Heart left ventricle (tissue), 16 donors: ENCODE data around the gene CABLES1. TPM values are rescaled to one million over a fixed set of nuclear protein-coding genes. Genes with fewer than 3 reads are reported as not detected.

Experiments
- ATAC-seq, 4 donors: fragments of 200-7000 bp; cut with Tn5 transposase; one replicate each; pipeline ENCODE4 v1.9.1; 2020 to 2022; ENCODE audit warnings: moderate library complexity in 4 of 4, mild to moderate bottlenecking in 3 of 4, moderate number of reproducible peaks in 1 of 4
- DNase-seq, 5 donors: peaks; one replicate each; pipeline ENCODE4 v3.0.0-alpha.2; 2020
- H3K27ac ChIP-seq, 12 donors: fragments of 200-600 bp; sonication (generic) in 4 of 12; one replicate each; pipeline versions ENCODE4 v1.5.0 to v1.8.0; 2016 to 2022; ENCODE audit warnings: mild to moderate bottlenecking in 2 of 12
- H3K27me3 ChIP-seq, 9 donors: fragments of 200-600 bp; sonication (generic) in 2 of 9; one replicate each; pipeline versions ENCODE4 v1.5.1 to v1.8.0; 2016 to 2022; ENCODE audit warnings: mild to moderate bottlenecking in 3 of 9
- H3K36me3 ChIP-seq, 9 donors: fragments of 200-600 bp; sonication (generic) in 2 of 9; one replicate each; pipeline versions ENCODE4 v1.5.0 to v1.8.0; 2018 to 2022; ENCODE audit warnings: mild to moderate bottlenecking in 2 of 9
- H3K4me1 ChIP-seq, 12 donors: fragments of 200-600 bp; sonication (generic) in 4 of 12; one replicate each; pipeline versions ENCODE4 v1.5.0 to v1.8.0; 2016 to 2022; ENCODE audit warnings: mild to moderate bottlenecking in 3 of 12
- H3K4me3 ChIP-seq, 12 donors: fragments of 200-600 bp; sonication (generic) in 4 of 12; one replicate each; pipeline versions ENCODE4 v1.5.0 to v1.8.0; 2017 to 2022; ENCODE audit warnings: mild to moderate bottlenecking in 9 of 12, moderate library complexity in 4 of 12
- H3K9me3 ChIP-seq, 12 donors: fragments of 200-600 bp; sonication (generic) in 4 of 12; one replicate each; pipeline versions ENCODE4 v1.5.0 to v1.8.0; 2016 to 2022; ENCODE audit warnings: mild to moderate bottlenecking in 1 of 12
- CTCF ChIP-seq, 12 donors: fragments of 200-600 bp; sonication (generic) in 4 of 12; IDR thresholded peaks; one replicate each; pipeline versions ENCODE4 v1.5.0 to v1.8.0; 2018 to 2022; ENCODE audit warnings: antibody characterized with exemption in 12 of 12, mild to moderate bottlenecking in 5 of 12
- POLR2A ChIP-seq, 2 donors: fragments of 450-650 bp; IDR thresholded peaks; one replicate each; pipeline ENCODE4 v1.6.1; 2017; ENCODE audit warnings: antibody characterized with exemption in 2 of 2, mild to moderate bottlenecking in 2 of 2, moderate library complexity in 2 of 2
- WGBS, 4 donors: extraction: QIAGEN DNeasy Blood & Tissue Kit in 2 of 4; methylation state at CpG; one replicate each; pipeline versions ENCODE4 v1.1.5 to v1.1.7; 2013 to 2018; 5-methylcytosine and 5-hydroxymethylcytosine counted together
- intact Hi-C, 10 donors: fragments of 100-400 bp; cut with DNase I; formaldehyde crosslinking; loops; one replicate each; pipeline versions ENCODE4 v1.11.1 to v1.14.2; 2022
- polyA plus RNA-seq, 2 donors: library from polyadenylated mRNA; stranded (reverse); fragments of 200-250 nt; gene quantifications; one replicate each; pipeline ENCODE4 v1.2.3, GENCODE V29; 2013
- total RNA-seq, 9 donors: library from RNA; depleted of rRNA in 2 of 9; stranded (reverse); fragments of >200 nt in 2 of 9; fragmentation: NEBNext Ultra II Directional in 3 of 9; extraction: Animal tissue kit (Norgen Biotek cat#: 25700) in 3 of 9; gene quantifications; one replicate each; pipeline versions ENCODE4 v1.1.0 to v1.2.4, GENCODE V29; 2016 to 2023
- donor health status: ischemic (EF 13 %, LVEDD 7.1; RV severe dilation, severe dysfunction).
- donor health status: healthy with polysubstance abuse.
- donor health status: DM: no; HTN: yes; CAD: no.
- donor health status: DM: no; HTN: no; CAD: no.
- donor health status: ischemic (EF 25% LVEDD 6.9; RV normal size, moderate dysfunction).
- donor health status: ischemic (EF 25% LVEDD 5.7; RV mildly dilated, moderate dysfunction).
- donor health status: healthy.
- donor health status: DM: yes; HTN: yes; CAD: no.
- donor health status: ischemic (EF 35%, LVEDD 5.7; RV mildly dilated, moderate dysfunction).
- donor health status: nonischemic (EF 11% LVEDD 7.7; RV severe dilation, severe dysfunction).
- donor health status: DM: yes; HTN: yes; CAD: no.
- donor health status: PGD.
- donor health status: ischemic (EF 29% LVEDD 5.4; RV normal size, mild dysfunction).
- donor health status: nonischemic (EF 23%, LVEDD 6.1; RV moderate dilation, normal function).

CABLES1 gene
- total and polyA plus RNA-seq, 11 donors: 0.28 to 7.2 (median 2.1) TPM

- intact Hi-C loops: no loop called here
- Histone ChIP-seq H3K9me3 (peaks cover 0 to 4% (median 0%) of the 10 kb centered on the region in 12 donors), H3K27ac (no peak overlapping the region), H3K4me1 (peaks cover 0 to 22% (median 0%) of the 10 kb centered on the region in 12 donors), H3K27me3 (no peaks in the 10 kb centered on the region), H3K4me3 (no peak overlapping the region), H3K36me3 (peaks cover 0 to 37% (median 0%) of the 10 kb centered on the region in 9 donors)
- no peak for TF ChIP-seq CTCF (IDR thresholded peaks at IDR 0.05)
- TF ChIP-seq POLR2A (IDR thresholded peaks at IDR 0.05): no peak
- DNase-seq: no peak
- 83 to 92% (median 84%) methylated on average over 12 of the region's 12 CpGs for WGBS, 4 donors
- ATAC-seq: no peak
These were observed 118.3 kb downstream of the CABLES1 start for GRCh38 chr18:23253630-23254029.

DNA sequence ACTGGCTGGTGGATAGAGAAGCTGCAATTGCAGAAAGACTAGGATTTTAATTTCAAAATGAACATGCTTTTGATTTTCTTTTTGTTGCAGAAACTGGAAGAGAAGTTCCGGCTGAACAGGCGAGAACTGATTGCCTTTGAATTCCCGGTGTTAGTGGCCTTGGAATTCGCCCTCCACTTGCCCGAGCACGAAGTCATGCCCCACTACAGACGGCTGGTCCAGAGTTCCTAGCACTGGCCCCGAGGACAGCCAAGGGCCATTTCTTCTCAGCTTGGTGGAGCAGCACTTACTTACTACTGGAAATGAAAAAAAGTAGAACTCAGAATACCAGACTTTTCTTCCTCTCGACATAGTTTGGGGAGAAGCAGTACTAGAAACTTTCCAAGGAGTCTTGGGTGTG lies 121.9 kb downstream of the CABLES1 start:
- H3K27me3 ChIP-seq: no peaks in the 10 kb centered on the region
- 90 to 96% (median 91%) methylated on average over 9 of the region's 9 CpGs for WGBS, 4 donors
- H3K4me1 ChIP-seq: peaks cover 8 to 39% (median 20%) of the 10 kb centered on the region in 12 donors
- H3K27ac ChIP-seq: no peak overlapping the region
- peaks cover 0 to 35% (median 0%) of the 10 kb centered on the region in 9 donors for H3K36me3 ChIP-seq
- intact Hi-C loops: loop anchor here in 1 of 10 donors (5.0 kb wide), 1 partner anchor 105 kb away; no protein-coding TSS in a partner anchor
- no peak overlapping the region for H3K4me3 ChIP-seq
- TF ChIP-seq POLR2A (IDR thresholded peaks at IDR 0.05) (no peak), CTCF (IDR thresholded peaks at IDR 0.05) (no peak)
- ATAC-seq (no peak), DNase-seq (no peak)
- H3K9me3 ChIP-seq: no peaks in the 10 kb centered on the region

DNA sequence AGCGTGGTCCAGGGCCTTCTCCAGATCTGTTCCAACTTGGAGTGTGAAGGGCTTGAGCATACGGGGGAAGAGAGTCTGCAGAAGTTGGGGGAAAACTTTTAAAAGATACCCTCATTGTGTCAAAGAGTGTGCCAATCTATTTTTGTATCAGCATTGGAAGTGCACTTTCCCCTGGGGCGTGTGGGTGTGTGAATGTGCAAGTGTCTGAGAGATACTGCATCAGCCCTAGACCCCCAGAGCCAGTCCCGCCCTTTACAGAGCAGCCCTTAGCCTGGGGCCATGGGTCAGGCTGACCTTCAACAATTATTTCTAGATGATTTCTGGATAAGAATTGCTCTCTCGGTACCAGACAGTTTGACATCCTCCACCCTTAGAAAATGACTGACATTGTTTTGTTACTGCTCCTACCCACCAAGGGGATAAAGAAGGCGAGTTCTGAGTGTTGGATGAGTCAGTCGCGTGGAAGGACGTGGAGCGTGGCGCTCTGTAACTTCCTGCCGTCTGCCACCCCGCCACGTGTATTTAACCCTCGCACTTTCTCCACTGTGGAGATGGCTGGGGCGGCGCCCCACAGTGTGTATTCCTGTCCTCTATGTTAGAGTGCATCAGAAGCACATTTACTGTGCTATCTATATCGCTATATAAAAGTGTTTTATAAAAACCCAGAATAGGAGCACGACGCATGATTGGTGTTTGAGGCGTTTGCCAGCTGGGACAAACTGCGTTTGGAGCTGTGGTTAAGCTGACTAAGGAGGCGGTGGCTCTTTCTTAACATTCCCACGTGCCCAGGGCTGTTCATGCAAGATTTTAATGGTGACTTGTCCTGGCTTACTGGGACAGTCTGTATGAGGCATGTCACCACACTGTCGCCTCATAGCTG lies 122.6 kb downstream of the CABLES1 start:
- H3K9me3 ChIP-seq: no peaks in the 10 kb centered on the region
- TF ChIP-seq POLR2A (IDR thresholded peaks at IDR 0.05) (no peak), CTCF (IDR thresholded peaks at IDR 0.05) (no peak)
- H3K36me3 ChIP-seq: peaks cover 0 to 27% (median 0%) of the 10 kb centered on the region in 9 donors
- H3K4me3 ChIP-seq: no peak overlapping the region
- WGBS, 4 donors: 80 to 86% (median 84%) methylated on average over 23 to 25 of the region's 25 CpGs
- ATAC-seq (no peak), DNase-seq (no peak)
- no peaks in the 10 kb centered on the region for H3K27me3 ChIP-seq
- H3K4me1 ChIP-seq: peaks cover 8 to 39% (median 20%) of the 10 kb centered on the region in 12 donors
- intact Hi-C loops: loop anchor here in 1 of 10 donors (5.0 kb wide), 1 partner anchor 104 kb away; no protein-coding TSS in a partner anchor
- H3K27ac ChIP-seq: peak overlapping the region in 1 of 12 donors; percentile 10
